GM18867 (cell line): ENCODE data around the gene EFCAB6.

ENCODE experiments used
- ATAC-seq: cut with Tn5 transposase; IDR thresholded peaks from one replicate; pipeline ENCODE4 v1.9.1; 2021; ENCODE audit warnings: mild to moderate bottlenecking, moderate library complexity; ENCODE audit not compliant: unreplicated experiment

Gene EFCAB6

GRCh38 chr22:43533656-43534428, 278.3 kb downstream of the EFCAB6 start:
- ATAC-seq: no peak

DNA sequence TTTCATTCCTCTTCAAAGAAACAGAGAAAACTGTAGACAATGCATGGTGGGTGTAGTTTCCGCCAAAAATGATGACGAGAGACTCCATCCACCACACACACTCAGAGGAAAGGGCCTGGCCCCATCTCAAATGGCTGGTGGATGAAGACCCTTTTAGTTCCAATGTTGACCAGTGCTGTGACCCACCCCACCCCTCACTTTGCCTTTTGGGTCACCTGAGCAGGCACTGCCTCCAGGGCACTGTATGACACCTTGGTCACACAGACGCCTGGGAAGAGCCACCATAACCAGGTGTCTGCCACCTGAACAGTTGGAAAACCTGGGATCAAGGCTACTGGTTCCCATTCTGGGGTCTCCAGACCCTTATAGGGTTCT, 279.0 kb downstream of the EFCAB6 start:
- ATAC-seq: no peak

DNA sequence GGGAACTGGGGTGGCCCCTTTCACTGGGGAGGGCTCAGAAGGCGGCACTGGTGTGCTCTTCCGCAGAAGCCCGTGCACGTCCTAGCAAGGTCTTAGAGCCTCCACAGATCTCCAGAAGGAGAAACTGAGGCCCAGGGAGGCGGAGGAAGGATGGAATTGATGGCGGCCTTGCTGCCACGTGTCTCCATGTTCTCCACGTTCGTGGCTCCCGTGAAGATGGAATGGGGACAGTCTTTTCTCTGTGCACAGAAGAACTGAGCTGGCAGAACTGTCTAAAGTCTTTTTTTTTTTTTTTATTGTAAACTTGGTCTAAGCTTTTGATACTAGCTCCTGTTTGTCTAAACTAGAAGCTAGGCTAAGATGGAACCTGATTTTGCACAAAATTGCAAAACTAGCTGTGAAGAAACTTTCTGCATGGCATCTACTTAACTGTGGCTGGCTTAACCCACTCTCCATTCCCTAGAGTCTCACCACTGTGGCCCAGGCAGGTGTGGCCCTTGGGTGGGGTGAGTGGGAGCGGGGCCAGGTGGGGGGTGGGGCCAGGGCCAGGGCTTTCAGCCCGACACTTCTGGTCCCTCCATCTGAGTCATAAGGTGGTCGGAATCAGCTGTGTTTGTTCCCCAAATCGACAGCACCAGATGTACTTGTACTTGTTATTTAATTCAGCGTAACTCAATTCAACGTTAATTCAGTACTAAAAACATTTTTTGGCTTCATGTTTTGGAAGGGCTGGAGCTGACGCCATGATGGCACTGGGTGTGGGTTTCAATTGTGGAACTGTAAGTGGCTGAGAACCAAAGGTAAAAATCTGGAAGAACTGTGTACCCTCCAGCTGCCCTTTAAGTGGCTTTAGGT, 279.6 kb downstream of the EFCAB6 start:
- ATAC-seq: no peak

- no peak for ATAC-seq
Measured at GRCh38 chr22:43531651-43532050, 280.5 kb downstream of the EFCAB6 start.

DNA sequence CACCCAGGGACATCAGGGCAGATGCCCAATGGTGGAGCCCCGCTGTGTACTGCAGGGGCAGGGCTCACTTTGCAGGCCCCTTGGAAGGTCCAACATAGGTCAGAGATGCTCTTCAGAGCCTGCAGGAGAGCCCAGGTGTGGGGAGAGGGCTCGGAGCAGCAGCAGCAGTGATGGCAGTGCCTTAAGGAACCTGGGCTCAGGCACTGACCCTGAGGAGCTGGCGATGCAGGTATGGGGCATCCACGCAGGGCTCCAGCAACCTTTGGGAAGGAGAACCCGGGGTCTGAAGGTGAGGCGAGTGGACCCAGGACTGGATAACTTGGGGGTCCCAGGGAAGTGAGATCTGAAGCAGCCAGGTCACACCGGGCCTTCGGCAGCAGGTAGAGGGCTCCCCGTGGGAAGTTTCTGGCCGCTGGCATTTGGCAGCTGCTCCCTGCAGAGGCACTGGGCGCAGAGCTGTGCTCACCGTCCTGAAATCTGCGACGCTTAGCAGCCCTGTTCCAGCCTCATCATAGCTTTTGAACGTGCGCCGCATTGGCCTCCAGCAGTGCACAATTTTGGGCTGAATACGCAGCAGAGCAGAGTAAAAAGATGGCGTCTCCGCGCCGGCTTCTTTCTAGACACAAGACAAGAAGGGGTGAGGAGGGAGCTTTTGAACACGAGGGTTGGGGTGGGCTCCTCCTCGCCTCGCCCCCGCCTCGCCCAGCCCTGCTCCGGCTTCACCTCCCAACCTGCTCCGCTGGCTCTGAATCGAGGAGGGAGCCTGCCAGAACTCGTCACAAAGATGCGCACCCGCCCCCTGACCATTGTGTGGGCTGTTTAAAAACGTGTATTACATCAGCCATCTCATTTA, 281.5 kb downstream of the EFCAB6 start:
- no peak for ATAC-seq

GRCh38 chr22:43529934-43530333, 282.2 kb downstream of the EFCAB6 start:
- ATAC-seq: no peak

- ATAC-seq: no peak
Measured at GRCh38 chr22:43529461-43529860, 282.6 kb downstream of the EFCAB6 start.

- ATAC-seq: no peak
Measured at GRCh38 chr22:43528601-43529360, 283.3 kb downstream of the EFCAB6 start.

GRCh38 chr22:43526946-43527345, 285.2 kb downstream of the EFCAB6 start:
- no peak for ATAC-seq

GRCh38 chr22:43526117-43526655, 285.9 kb downstream of the EFCAB6 start:
- ATAC-seq: no peak

GRCh38 chr22:43521716-43522115, 290.4 kb downstream of the EFCAB6 start:
- ATAC-seq: no peak

DNA sequence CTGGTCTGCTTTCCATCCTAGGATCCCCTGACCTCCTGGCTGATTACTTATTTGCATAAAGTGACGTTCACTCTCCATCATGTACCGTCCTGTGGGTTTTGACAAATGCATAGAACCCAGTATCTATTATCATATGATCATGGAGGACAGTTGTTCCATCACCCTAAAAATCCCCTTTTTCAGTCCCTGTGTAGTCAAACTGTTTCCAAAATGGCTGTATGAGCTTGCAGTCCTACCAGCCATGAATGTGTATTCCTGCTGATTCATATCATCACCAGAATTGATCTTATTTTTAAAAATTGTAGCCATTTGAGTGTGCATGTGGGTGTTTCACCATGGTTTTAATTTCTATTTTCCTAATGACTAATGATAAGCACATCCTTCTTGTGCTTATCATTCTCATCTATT, 291.5 kb downstream of the EFCAB6 start:
- ATAC-seq: no peak

- ATAC-seq: no peak
Measured at GRCh38 chr22:43516996-43517635, 295.0 kb downstream of the EFCAB6 start.

DNA sequence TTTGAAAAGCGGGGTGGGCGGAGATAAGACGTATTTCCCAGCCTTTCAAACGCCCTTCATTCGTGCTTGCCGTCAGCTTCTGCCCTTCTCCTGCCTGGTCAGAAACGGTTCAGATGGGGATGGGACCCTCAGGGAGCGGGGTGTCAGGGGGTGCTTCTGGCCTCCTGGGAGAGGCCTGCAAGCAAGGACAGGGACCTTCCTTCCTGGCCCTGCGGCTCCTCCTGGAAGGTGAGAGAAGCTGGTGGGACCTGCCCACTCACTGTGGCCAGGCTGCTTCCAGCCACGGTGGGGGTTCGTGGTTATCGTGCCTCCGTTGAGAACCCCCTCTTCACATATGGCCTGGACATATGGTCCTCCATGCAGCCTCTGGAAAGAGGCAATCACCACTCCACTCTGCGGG, 295.7 kb downstream of the EFCAB6 start:
- ATAC-seq: no peak

DNA sequence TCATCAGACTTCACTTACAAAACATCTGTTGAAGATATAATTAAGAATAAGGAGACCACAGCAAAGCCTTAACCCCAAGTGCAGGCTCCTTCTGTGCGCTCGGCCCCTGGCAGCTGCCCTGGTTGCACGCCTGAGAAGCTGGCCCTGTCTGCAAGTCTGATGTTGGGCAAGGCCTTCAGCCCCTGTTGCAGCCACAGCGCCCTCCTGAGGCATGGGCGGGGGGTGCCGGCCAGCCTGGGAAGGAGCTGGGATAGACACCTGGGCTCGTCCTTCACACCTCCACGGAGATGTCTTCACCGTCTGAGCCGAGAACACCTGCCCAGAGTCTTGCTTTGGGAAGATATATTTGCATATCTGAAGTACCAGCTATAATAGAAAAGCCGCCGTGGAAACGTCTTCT, 296.2 kb downstream of the EFCAB6 start:
- ATAC-seq: no peak

- no peak for ATAC-seq
Measured at GRCh38 chr22:43515411-43515810, 296.7 kb downstream of the EFCAB6 start.

- ATAC-seq: no peak
Measured at GRCh38 chr22:43514476-43515157, 297.5 kb downstream of the EFCAB6 start.

GRCh38 chr22:43512279-43512678, 299.8 kb downstream of the EFCAB6 start:
- ATAC-seq: no peak

DNA sequence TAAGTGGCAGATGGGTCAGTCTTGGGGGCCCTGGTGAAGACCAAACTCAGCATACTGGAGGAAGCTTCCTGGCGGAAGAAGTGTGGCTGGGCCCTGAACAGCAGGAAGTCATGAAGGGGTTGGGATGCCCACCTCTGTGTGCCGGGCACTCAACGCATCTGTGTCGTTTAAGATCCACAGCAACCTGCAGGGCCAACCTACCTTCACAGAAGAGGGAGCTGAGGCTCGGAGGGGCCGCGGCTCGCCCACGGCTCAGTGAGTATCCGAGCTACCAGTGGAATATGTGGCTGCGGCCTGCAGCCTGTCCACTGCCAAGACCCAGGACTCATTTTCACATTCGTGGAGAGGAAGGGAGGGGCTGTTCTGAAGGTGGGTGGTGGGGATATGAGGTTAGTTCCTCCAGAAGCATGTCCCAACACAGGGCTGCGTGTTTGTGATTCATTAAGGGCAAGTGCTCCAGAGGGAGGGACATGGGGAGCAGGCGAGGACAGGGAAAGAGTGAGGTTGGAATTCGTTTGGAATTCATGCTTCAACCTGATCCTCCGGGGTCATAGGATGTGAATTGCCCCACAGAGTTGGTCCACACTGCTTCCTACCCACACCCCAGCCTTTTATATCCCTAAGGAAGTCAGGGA, 300.7 kb downstream of the EFCAB6 start:
- ATAC-seq: no peak
